ENCODE measurements around the gene SNW1. TPM values are rescaled to one million over a fixed set of nuclear protein-coding genes. Genes with fewer than 3 reads are reported as not detected.
"Not testable (repeated sequence)": the region's sequence is repeated elsewhere in the genome, so short reads cannot be mapped to it uniquely, and the experiment has no call there.

Gene SNW1
- total RNA-seq, 8 experiments from 2014 or later, result 56.0 to 75.6 (median 66.9) TPM

DNA sequence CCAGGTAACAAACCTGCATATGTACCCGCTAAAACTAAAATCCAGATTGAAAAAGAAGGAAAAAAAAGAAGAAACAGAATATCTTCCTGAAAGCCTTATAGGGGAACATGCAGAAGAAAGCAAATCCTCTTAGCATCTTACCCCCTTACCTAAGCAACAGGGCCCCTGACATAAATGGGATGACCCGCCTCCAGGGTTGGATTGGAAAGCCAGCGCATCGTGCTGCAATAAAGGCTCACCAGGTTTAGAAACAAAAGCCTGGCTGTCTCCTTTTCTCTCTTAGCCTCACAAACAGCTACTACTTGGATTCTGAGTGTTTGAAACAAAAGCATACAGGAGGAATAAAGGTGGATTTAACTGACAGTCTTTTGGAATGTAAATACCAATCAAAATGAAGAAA is 25.2 kb upstream of the SNW1 start:
- peaks cover 7 to 13% of the 10 kb centered on the region in 2 donors for H3K4me1 ChIP-seq (replicated peaks in 1 of 2)
- 0 to 52% (median 25%) methylated on average over 1 to 4 of the region's 4 CpGs; no CpG with 5 or more reads in 4 of the 10 experiments for WGBS, 10 experiments
- no peak overlapping the region for H3K27ac ChIP-seq
- peak in 1 of 8 experiments; percentile 39 for ATAC-seq (replicated peaks in 6 of 8)
- H3K4me3 ChIP-seq, result no peak overlapping the region
- in situ Hi-C loops (cut with MboI; ENCODE audit: low pct_unique_long_range_greater_than_20kb in 2 of 9, low sequenced_read_pairs in 9 of 9, unreplicated experiment in 9 of 9), result no loop called here

DNA sequence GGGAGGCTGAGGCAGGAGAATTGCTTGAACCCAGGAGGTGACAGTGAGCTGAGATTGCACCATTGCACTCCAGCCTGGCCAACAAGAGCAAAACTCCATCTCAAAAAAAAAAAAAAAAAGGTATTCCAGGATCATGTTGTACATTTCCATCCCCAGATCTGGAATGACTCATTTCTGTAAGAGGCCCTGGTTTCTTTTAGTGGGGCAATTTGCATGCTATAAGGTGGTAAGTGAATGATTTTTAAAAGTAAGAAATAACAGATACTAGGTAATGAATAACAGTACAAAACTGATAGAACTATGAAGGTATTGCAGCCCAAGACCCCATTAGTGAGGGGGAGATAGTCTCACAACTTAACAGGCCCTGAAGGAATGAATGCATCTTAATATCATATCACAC is 21.2 kb upstream of the SNW1 start:
- no peak overlapping the region for H3K4me3 ChIP-seq
- peaks cover 7 to 13% of the 10 kb centered on the region in 2 donors for H3K4me1 ChIP-seq (replicated peaks in 1 of 2)
- H3K27ac ChIP-seq, result no peak overlapping the region
- in situ Hi-C loops (cut with MboI; ENCODE audit: low pct_unique_long_range_greater_than_20kb in 2 of 9, low sequenced_read_pairs in 9 of 9, unreplicated experiment in 9 of 9), result no loop called here
- ATAC-seq (replicated peaks in 6 of 8), result peak in 1 of 8 experiments; percentile 33

DNA sequence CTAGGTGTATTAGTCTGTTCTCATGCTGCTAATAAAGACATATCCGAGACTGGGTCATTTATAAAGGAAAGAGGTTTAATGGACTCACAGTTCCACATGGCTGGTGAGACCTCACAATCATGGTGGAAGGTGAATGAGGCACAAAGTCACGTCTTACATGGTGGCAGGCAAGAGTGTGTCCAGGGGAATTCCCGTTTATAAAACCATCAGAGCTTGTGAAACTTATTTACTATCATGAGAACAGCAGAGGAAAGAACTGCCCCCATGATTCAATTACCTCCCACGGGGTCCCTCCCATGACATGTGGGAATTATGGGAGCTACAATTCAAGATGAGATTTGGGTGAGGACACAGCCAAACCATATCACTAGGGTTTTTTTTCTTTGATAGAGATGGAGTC is 13.0 kb upstream of the SNW1 start:
- in situ Hi-C loops (cut with MboI; ENCODE audit: low pct_unique_long_range_greater_than_20kb in 2 of 9, low sequenced_read_pairs in 9 of 9, unreplicated experiment in 9 of 9), result not testable (repeated sequence)

DNA sequence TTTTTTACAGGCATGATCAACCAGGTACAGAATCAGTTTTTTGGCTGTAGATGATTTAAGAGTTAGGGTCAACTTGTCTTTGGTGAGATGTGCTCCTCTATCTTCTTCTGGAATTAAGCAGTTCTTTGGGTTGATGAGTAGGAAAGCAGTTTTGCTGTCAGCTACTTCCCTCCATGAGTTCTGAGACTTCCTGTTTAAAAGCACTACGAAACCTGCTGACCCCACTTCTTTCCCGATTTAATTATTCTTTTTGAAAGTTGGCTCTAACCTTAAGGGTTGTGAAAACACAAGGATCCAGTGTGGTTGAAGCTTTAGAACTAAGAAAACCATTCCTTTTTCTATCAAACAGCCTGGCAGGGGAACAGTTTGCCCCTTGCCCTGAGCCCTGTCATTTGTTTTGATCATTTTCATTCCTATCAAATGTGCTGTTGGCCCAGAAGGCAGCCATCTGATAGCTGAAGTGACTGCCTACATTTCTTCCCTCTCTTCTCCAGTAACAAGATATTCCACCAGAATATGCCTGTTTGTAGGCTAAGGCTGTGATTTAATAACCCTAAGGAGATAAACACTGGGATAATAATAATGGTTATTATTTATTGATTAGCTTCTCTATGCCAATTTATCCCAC is 7.6 kb upstream of the SNW1 start:
- H3K4me1 ChIP-seq (replicated peaks in 1 of 2); ATAC-seq (replicated peaks in 6 of 8); H3K27ac ChIP-seq; H3K4me3 ChIP-seq; in situ Hi-C loops (cut with MboI; ENCODE audit: low pct_unique_long_range_greater_than_20kb in 2 of 9, low sequenced_read_pairs in 9 of 9, unreplicated experiment in 9 of 9): not testable (repeated sequence)
- 29 to 93% (median 75%) methylated on average over 1 to 2 of the region's 2 CpGs; no CpG with 5 or more reads in 7 of the 10 experiments for WGBS, 10 experiments

More for the DNA sequence above, 13.0 kb upstream of the SNW1 start:
- not testable (repeated sequence) for H3K4me3 ChIP-seq; H3K27ac ChIP-seq; ATAC-seq (replicated peaks in 6 of 8); H3K4me1 ChIP-seq (replicated peaks in 1 of 2)
- WGBS, 10 experiments, result 10 to 78% (median 33%) methylated on average over 1 to 4 of the region's 4 CpGs; no CpG with 5 or more reads in 5 of the 10 experiments

DNA sequence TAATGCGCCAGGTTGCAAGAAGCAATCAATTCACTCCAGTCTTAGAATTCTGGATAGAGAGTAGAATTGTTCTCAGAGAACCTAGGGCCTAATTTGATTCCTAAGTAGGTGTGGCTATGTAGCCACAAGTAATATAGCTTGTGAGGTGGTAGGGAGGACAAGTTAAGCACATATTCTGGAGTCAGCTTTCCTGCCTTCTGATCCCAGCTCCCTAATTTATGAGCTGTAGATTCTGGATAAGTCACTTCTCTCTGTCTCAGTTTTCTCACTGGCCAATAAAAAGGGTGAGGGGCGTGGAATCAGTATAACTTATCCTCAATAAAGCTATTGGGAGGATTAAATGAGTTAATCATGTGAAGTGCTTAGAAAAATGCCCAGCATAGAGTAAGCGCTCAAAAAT is 3.0 kb upstream of the SNW1 start:
- no peak for ATAC-seq (replicated peaks in 6 of 8)
- in situ Hi-C loops (cut with MboI; ENCODE audit: low pct_unique_long_range_greater_than_20kb in 2 of 9, low sequenced_read_pairs in 9 of 9, unreplicated experiment in 9 of 9), result no loop called here
- Histone ChIP-seq H3K27ac (no peak overlapping the region), H3K4me3 (no peak overlapping the region), H3K4me1 (replicated peaks in 1 of 2) (peaks cover 6 to 11% of the 10 kb centered on the region in 2 donors)
- WGBS, 10 experiments, result 20 to 100% (median 86%) methylated on average over 1 to 3 of the region's 3 CpGs; no CpG with 5 or more reads in 1 of the 10 experiments

DNA sequence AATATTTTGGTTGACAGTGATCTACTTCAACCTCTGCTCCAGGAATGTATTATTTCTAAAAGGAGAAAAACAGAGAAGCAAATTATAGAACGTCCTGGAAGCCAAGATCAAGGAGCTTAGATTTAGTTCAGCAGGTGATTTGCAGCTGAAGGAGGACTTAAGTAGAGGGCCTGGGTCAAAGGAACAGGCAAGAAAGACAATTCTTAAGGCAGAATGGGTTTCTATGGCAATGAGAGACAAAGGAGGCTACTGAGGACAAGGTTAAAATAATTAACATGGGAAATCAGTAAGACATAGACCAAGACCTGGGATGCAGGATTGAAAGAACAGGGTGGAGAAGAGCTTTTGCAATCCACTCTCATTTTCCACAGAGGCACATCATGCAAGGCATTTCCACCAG is 2.4 kb upstream of the SNW1 start:
- in situ Hi-C loops (cut with MboI; ENCODE audit: low pct_unique_long_range_greater_than_20kb in 2 of 9, low sequenced_read_pairs in 9 of 9, unreplicated experiment in 9 of 9), result no loop called here
- WGBS, 10 experiments, result 0 to 33% (median 11%) methylated on average over 1 of the region's 1 CpG; no CpG with 5 or more reads in 1 of the 10 experiments
- Histone ChIP-seq H3K4me3 (no peak overlapping the region), H3K4me1 (replicated peaks in 1 of 2) (peaks cover 6 to 11% of the 10 kb centered on the region in 2 donors), H3K27ac (no peak overlapping the region)
- ATAC-seq (replicated peaks in 6 of 8), result no peak

DNA sequence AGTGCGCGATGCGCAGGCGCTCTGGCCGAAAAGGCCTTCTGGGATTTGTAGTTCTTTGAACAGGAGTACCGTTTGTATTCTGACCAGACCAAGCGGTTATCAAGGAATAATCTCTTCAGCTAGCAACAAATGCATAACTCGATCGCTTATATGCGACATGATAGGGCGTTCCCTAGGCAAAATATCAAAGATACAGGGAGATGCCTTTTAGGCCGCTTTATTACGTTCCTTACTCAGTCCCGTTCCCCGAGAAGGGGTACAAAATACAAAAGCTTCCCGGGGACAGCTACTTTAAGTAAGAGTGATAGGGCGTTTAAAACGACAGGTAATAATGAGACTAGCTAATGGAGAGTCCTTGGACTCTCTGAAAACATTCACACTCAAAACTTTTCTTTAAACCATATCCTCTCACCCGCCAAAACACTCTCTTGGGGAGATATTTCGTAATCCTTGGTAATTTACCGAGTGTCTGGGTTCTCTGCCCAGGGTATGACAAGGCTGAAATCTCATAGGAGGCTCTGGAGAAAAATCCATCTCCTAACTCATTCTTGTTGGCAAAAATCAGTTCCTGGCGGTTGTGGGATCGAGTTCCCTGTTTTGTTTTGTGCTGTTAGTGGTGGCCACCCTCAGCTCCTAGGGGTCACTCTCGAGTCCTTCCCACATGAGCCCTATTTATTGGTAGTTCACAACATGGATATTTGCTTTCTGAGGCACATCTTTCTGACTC is 412 bp upstream of the SNW1 start:
- Histone ChIP-seq H3K4me1 (replicated peaks in 1 of 2) (peaks cover 6 to 11% of the 10 kb centered on the region in 2 donors), H3K4me3 (peak overlapping the region; percentile 69 to 85 (median 76)), H3K27ac (peak overlapping the region; percentile 90)
- 0 to 15% (median 1%) methylated on average over 2 to 19 of the region's 24 CpGs; no CpG with 5 or more reads in 2 of the 10 experiments for WGBS, 10 experiments
- peak in 7 of 8 experiments; percentile 8 to 27 (median 11) for ATAC-seq (replicated peaks in 6 of 8)
- in situ Hi-C loops (cut with MboI; ENCODE audit: low pct_unique_long_range_greater_than_20kb in 2 of 9, low sequenced_read_pairs in 9 of 9, unreplicated experiment in 9 of 9), result no loop called here

DNA sequence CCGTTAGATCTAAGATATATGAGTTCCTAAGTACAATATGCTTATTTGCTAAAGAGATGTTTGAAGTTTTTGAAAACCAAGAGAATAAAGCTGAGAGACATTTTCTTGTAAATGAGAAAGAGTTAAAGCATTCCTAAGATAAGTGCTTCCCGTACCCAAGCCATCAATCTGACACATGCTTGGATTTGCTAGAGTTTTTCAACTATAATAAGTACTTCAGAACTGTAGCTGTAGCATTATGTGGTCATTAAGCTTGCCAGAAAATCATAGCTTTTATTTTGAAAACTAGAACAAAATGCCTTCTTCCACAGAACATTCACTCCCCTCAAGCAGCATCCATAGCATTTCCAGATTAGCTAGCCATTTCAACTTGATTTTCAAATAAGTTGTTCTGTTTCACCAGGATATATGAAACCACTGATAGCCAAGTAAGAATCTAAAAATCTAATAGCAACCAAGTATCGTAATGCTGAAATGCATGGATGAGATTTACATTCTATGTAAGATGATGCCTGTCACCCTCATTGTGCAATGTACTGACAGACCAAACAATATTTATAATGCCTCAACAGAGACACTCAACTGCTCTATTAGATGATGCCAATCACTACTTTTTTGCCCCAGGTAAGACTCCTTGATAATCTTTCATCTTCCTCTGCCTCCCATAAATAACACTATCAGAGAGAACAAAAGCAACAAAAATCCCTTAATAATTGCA is 8.0 kb downstream of the SNW1 start:
- WGBS, 10 experiments, result 67 to 100% (median 90%) methylated on average over 2 to 3 of the region's 3 CpGs
- in situ Hi-C loops (cut with MboI; ENCODE audit: low pct_unique_long_range_greater_than_20kb in 2 of 9, low sequenced_read_pairs in 9 of 9, unreplicated experiment in 9 of 9), result no loop called here
- Histone ChIP-seq H3K4me1 (replicated peaks in 1 of 2) (no peaks in the 10 kb centered on the region), H3K4me3 (no peak overlapping the region), H3K27ac (no peak overlapping the region)
- no peak for ATAC-seq (replicated peaks in 6 of 8)

DNA sequence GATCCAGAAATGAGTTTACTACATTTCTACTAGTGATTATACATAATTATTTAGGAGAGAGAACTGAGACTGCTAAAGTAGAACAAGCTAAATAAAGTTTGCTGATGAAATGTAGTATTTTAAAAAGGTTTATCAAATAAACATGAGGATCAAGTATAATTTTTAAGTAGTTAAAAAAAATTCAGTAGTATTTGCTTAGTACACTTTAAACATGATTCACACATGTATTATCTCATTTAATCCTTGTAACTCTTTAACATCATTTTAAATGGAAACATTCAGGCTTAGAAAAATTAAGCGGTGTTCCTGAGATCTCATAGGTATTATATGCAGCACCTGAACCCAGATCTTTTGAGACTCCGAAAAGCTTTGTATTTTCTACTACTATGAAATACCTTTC is 8.7 kb downstream of the SNW1 start:
- in situ Hi-C loops (cut with MboI; ENCODE audit: low pct_unique_long_range_greater_than_20kb in 2 of 9, low sequenced_read_pairs in 9 of 9, unreplicated experiment in 9 of 9), result no loop called here
- no peak for ATAC-seq (replicated peaks in 6 of 8)
- no peak overlapping the region for H3K4me3 ChIP-seq
- H3K27ac ChIP-seq, result no peak overlapping the region
- 89 to 100% (median 100%) methylated on average over 1 to 2 of the region's 2 CpGs; no CpG with 5 or more reads in 1 of the 10 experiments for WGBS, 10 experiments
- H3K4me1 ChIP-seq (replicated peaks in 1 of 2), result no peaks in the 10 kb centered on the region

DNA sequence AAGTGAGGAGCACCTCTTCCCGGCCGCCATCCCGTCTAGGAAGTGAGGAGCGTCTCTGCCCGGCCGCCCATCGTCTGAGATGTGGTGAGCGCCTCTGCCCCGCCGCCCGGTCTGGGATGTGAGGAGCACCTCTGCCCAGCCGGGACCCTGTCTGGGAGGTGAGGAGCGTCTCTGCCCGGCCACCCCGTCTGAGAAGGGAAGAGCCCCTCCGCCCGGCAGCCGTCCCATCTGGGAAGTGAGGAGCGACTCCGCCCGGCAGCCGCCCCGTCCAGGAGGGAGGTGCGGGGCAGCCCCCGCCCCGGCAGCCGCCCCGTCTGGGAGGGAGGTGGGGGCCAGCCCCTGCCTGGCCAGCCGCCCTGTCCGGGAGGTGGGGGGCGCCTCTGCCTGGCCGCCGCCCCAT is 13.5 kb downstream of the SNW1 start:
- WGBS, 10 experiments, result no CpG with 5 or more reads among the region's 33 CpGs
- H3K4me1 ChIP-seq (replicated peaks in 1 of 2); H3K27ac ChIP-seq; H3K4me3 ChIP-seq; ATAC-seq (replicated peaks in 6 of 8); in situ Hi-C loops (cut with MboI; ENCODE audit: low pct_unique_long_range_greater_than_20kb in 2 of 9, low sequenced_read_pairs in 9 of 9, unreplicated experiment in 9 of 9): not testable (repeated sequence)

DNA sequence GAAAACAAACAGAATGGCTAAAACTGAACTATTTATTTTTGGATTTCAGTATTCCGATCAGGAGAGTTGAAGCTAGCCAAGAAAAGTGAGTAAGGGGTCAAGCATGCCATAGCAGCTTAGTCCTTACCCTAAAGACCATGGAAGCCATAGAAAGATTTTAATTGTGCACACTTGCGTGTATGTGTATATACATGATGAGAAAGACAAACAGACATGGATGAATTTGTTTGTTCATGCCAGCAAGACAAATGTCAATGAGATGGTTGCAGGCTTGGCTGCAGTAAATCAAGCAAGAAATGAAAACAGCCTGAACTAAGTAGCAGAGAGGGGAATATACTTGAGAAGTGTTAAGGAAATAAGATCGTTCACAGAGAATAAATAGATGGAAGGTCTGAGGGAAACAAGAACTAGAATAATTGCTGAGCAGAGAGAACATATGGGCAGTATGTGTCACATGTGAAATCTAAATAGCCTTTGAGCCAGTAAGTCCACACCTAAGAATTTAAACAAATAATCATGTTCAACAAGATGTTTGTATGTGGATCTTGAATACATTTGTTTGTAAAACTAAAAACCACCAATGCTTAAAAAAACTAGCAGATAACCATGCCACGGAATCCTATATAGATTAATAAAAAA is 14.8 kb downstream of the SNW1 start:
- peak in 5 of 8 experiments; percentile 9 to 90 (median 49) for ATAC-seq (replicated peaks in 6 of 8)
- WGBS, 10 experiments, result 62 to 100% (median 80%) methylated on average over 2 to 4 of the region's 4 CpGs

DNA sequence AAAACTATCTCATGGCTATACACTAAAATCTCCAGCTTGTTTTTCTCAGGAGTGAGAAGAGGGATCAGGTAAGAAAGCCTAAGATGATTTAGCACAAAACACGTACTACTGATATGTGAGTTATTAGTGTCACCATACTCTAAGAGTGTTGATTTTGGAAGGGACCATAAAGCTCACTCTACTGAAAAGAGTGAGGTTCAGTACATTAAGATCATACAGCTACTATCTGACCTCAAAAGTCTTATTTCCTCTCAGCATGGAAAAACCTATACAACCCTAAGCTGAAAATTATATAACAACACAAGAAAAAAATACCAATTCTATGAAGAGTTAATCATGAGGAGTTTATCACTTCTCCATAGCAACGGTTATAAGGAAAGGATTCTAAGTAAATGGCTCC is 19.5 kb downstream of the SNW1 start:
- 62 to 100% (median 89%) methylated on average over 1 to 2 of the region's 2 CpGs for WGBS, 10 experiments
- no peak overlapping the region for H3K27ac ChIP-seq
- no peaks in the 10 kb centered on the region for H3K4me1 ChIP-seq (replicated peaks in 1 of 2)
- no peak overlapping the region for H3K4me3 ChIP-seq
- ATAC-seq (replicated peaks in 6 of 8), result no peak
- in situ Hi-C loops (cut with MboI; ENCODE audit: low pct_unique_long_range_greater_than_20kb in 2 of 9, low sequenced_read_pairs in 9 of 9, unreplicated experiment in 9 of 9), result no loop called here

More for the DNA sequence above, 14.8 kb downstream of the SNW1 start:
- in situ Hi-C loops (cut with MboI; ENCODE audit: low pct_unique_long_range_greater_than_20kb in 2 of 9, low sequenced_read_pairs in 9 of 9, unreplicated experiment in 9 of 9), result no loop called here
- Histone ChIP-seq H3K4me3 (no peak overlapping the region), H3K27ac (no peak overlapping the region), H3K4me1 (replicated peaks in 1 of 2) (no peaks in the 10 kb centered on the region)

Measured in motor neuron (in vitro differentiated cells).